IPS-15b (cell line): ENCODE measurements around the gene ATL1.

Experiments used
- H3K27me3 ChIP-seq: one replicate; pipeline ENCODE4 v1.6.1; 2013; ENCODE audit warnings: low read length; ENCODE audit not compliant: control insufficient read depth, insufficient read depth
- H3K36me3 ChIP-seq: one replicate; pipeline ENCODE4 v1.6.1; 2013; ENCODE audit warnings: low read length; ENCODE audit not compliant: control insufficient read depth, insufficient read depth
- H3K4me1 ChIP-seq: one replicate; pipeline ENCODE4 v1.6.1; 2013; ENCODE audit warnings: mild to moderate bottlenecking, low read length; ENCODE audit not compliant: control insufficient read depth, insufficient read depth
- H3K4me3 ChIP-seq: one replicate; pipeline ENCODE4 v1.5.1; 2013; ENCODE audit warnings: low read depth, low read length
- H3K9ac ChIP-seq: one replicate; pipeline ENCODE4 v1.6.1; 2013; ENCODE audit warnings: low read depth, mild to moderate bottlenecking, low read length
- H3K9me3 ChIP-seq: one replicate; pipeline ENCODE4 v1.6.1; 2013; ENCODE audit warnings: mild to moderate bottlenecking, low read length; ENCODE audit not compliant: control insufficient read depth, insufficient read depth

ATL1 gene

DNA sequence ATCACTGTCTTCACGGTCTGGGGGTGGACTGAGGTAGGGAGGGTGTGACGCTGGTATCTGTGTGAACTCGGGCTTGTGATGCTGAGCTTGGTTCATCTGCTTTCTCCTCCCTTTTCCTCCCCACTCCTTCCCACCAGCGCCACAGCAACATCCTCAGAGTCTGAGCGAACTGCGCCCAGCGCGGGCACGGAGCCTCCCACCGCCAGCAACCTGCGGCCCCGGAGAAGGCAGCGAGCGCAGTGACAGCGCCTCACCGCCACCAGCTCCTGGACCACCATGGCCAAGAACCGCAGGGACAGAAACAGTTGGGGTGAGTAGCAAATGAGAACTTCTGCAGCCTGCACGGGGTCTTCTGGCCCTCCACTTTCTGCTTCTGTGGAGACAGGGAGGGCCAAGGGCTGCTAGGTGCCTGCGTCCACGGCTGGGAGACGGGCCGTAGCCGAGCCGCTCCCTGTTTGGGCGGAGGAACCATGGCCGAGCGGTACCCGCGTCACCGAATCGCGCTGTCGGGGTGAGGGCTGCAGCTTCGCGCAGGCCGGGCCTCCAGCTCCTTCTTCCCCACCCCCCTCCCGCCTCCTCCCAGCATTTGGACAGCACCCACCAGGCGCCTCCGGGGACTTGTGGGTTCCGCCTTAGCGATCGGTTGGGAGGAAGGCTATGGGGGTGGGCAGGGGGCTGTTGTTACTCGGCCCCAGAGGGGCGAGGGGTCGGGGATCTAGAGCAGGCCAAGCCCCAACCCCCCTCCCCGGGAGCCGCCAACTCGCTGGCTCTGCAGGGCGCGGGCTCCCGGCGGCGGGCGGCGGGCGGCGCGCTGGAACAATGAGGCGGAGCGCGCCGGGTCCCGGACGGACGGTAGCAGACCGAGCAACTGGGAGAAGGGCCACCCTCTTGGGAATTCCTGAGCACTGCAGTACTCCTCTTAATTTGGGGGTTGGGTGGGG is at the start of gene ATL1:
Gene ATL1 (plus strand): TSS at position 156 of the 941 bp plus-strand sequence. CDS start 121 bp downstream, at position 277.
- peak within 1 kb of the TSS; percentile 96 for H3K4me3 ChIP-seq
- no peaks in the 10 kb centered on the region for H3K9me3 ChIP-seq
- peaks cover 21% of the 10 kb centered on the region for H3K27me3 ChIP-seq
- no peaks in the 10 kb centered on the region for H3K36me3 ChIP-seq
- H3K9ac ChIP-seq, result peak within 1 kb of the TSS; percentile 68
- H3K4me1 ChIP-seq, result no peaks in the 10 kb centered on the region

DNA sequence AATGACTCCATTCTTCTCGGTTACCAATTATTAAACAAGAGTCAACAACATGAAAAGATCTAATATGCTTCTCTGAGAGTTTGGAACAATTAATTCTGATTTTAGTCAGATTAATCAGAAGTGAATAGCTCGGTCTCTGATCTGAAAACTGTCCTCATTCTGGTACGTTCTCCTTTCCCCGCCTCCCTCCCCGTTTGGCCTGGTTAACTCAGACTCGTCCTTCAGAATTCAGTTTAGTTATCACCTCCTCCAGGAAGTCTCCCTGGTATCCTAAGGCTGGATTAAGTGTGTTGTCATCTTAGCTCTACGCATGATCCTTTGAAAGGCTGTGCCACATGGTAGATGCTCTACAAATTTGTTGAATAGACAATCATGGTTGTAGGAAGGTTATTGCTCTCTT is 49.8 kb upstream of the ATL1 start:
- Histone ChIP-seq H3K27me3 (no peaks in the 10 kb centered on the region), H3K4me1 (no peaks in the 10 kb centered on the region), H3K9ac (no peak overlapping the region), H3K4me3 (no peak overlapping the region), H3K36me3 (no peaks in the 10 kb centered on the region), H3K9me3 (no peaks in the 10 kb centered on the region)

DNA sequence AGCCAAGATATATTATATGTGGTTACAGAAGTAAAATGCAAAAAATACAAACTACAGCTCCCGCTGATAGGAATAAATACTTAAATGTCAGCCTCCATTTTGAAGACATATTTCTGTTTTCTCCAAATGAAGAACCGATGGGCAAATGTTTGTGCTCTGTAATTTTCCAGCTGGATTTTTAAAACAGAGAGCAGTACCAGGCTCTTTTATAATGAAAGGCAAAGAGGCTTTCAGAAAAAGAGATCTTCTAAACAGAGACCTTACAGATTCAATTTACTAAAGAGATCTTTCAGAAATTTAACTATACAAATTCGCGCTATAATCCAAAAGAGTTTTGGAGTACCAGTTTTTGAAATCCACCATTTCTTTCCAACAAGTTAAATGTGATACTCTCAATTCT is 47.5 kb upstream of the ATL1 start:
- H3K27me3 ChIP-seq, result no peaks in the 10 kb centered on the region
- no peaks in the 10 kb centered on the region for H3K4me1 ChIP-seq
- no peaks in the 10 kb centered on the region for H3K9me3 ChIP-seq
- H3K4me3 ChIP-seq, result no peak overlapping the region
- no peak overlapping the region for H3K9ac ChIP-seq
- no peaks in the 10 kb centered on the region for H3K36me3 ChIP-seq

DNA sequence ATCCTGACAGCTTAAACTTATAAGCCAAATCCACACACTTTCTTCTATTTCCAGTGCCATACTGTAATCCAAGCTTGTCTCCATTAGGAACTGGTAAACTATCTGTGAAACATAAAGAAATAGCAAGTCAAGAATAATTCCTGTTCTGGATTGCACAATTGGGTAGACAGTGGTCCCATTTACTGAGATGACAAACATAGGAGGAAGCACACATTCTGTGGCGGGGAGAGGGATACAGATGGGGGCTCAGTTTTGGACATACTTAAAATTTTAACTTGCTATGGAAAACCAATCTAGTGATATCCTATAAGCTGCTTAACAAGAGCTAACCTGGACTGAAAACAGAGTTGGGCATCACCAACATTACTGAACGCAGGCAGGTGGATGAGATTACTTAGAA is 43.9 kb upstream of the ATL1 start:
- no peaks in the 10 kb centered on the region for H3K9me3 ChIP-seq
- no peak overlapping the region for H3K4me3 ChIP-seq
- no peaks in the 10 kb centered on the region for H3K36me3 ChIP-seq
- H3K9ac ChIP-seq, result no peak overlapping the region
- no peaks in the 10 kb centered on the region for H3K27me3 ChIP-seq
- no peaks in the 10 kb centered on the region for H3K4me1 ChIP-seq

DNA sequence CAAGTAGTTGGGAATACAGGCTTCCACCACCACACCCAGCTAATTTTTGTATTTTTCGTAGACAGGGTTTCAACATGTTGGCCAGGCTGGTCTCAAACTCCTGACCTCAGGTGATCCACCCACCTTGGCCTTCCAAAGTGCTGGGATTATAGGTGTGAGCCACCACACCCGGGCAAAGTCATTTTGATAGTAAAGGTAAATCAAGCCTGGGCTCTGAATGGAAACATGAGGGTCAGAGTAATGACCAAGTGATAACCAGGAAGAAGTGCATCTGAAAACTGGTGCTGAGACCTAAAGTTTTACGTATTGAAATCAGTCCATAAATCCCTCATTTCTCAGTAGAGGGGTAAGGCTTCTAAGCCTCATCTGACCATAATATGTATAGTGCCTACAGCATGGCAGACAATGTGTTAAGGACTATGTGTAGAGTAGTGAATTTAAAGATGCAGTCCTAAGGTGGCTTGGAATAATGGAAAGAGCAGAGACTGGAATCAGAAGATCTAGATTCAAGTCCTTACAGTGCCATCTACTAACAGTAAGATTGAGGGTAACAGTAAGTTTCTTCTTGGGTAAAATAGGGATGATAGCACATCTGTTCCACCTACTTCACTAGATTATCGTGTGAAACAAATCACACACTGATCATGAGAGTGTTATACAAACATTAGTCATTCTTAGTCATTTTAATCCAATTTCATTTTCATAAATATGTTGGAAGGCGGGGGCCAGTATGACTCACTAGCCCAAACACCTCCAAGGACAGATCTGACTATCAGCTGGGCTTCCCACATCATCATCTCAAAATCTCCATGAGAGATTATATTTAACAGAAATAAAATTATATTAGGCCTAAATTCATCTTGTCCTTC is 38.8 kb upstream of the ATL1 start:
- no peaks in the 10 kb centered on the region for H3K27me3 ChIP-seq
- H3K4me3 ChIP-seq, result no peak overlapping the region
- H3K9me3 ChIP-seq, result no peaks in the 10 kb centered on the region
- H3K36me3 ChIP-seq, result no peaks in the 10 kb centered on the region
- H3K4me1 ChIP-seq, result peaks cover 3% of the 10 kb centered on the region
- H3K9ac ChIP-seq, result no peak overlapping the region

DNA sequence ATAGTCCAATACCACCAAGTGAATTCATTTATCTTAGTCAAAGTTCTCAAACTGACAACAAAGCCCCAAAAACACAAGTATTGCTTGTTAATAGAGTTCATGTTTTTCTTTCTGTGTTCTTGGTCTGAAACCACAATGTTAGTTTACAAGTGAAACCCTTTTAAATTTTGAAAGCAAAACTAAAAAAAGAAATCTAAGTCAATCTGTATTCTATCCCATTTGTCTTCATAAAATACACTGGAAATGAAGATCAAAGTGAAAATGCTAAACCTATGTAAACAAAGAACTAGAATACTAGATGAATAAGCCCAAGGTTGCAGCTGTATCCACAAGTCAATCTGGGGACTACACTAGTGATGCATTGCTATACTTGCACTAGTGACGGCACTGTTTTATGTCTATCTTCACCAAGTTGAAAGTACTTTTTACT is 38.0 kb upstream of the ATL1 start:
- no peak overlapping the region for H3K9ac ChIP-seq
- peaks cover 3% of the 10 kb centered on the region for H3K4me1 ChIP-seq
- no peaks in the 10 kb centered on the region for H3K9me3 ChIP-seq
- no peaks in the 10 kb centered on the region for H3K27me3 ChIP-seq
- no peak overlapping the region for H3K4me3 ChIP-seq
- H3K36me3 ChIP-seq, result no peaks in the 10 kb centered on the region

DNA sequence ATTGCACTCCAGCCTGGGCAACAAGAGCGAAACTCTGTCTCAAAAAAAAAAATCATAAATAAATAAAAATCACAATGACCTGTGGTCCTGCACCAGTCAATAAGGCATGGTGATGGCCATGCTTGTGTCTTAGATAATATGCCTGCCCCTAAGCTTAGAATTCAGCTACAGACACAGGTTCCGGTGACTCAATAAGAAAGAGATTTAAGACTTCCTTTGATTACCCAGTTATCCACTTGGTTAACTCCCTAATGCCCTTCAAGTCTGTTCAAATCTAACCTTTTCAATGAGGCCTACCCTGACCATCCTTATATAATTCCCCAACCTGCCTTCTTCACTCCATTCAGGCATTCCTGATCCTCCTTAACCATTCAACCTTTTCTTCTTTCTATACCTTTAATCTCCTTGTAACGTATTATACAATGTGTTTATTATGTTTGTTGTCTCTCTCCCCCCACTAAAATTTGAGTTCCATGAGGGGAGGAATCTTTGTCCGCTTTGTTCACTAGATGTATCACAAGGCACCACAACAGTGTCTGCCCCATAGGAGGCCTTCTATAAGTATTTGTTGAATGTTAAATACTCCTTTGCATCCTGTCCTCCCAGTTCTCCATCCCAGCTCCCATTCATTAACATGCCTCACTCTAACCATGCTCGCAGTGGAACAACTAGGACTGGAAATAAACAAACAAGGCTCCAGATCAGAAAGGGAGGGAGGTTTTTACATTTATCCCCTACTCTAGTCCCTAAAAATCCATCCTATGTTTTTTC is 36.5 kb upstream of the ATL1 start:
- no peaks in the 10 kb centered on the region for H3K27me3 ChIP-seq
- no peak overlapping the region for H3K9ac ChIP-seq
- no peaks in the 10 kb centered on the region for H3K36me3 ChIP-seq
- H3K4me1 ChIP-seq, result peaks cover 3% of the 10 kb centered on the region
- H3K9me3 ChIP-seq, result no peaks in the 10 kb centered on the region
- no peak overlapping the region for H3K4me3 ChIP-seq

DNA sequence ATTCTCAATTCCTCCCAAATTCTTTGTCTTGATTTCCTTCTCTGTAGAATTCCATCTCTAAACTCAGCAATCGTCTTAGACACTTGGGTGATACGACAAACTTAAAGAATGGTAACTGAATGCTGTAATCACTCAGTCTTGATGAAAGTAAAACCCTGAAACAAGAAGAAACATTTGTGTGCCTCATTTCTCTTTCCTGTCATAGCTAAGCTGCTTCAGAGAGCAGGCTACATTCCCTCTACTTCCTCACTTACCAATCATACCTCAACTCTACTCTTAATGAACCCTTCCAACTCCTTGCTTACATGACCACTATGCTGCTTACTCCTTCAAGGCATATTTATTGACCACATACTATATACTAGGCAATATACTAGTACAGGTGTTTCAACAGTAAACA is 35.9 kb upstream of the ATL1 start:
- Histone ChIP-seq H3K9me3 (no peaks in the 10 kb centered on the region), H3K4me1 (peaks cover 3% of the 10 kb centered on the region), H3K4me3 (no peak overlapping the region), H3K27me3 (no peaks in the 10 kb centered on the region), H3K9ac (no peak overlapping the region), H3K36me3 (no peaks in the 10 kb centered on the region)

DNA sequence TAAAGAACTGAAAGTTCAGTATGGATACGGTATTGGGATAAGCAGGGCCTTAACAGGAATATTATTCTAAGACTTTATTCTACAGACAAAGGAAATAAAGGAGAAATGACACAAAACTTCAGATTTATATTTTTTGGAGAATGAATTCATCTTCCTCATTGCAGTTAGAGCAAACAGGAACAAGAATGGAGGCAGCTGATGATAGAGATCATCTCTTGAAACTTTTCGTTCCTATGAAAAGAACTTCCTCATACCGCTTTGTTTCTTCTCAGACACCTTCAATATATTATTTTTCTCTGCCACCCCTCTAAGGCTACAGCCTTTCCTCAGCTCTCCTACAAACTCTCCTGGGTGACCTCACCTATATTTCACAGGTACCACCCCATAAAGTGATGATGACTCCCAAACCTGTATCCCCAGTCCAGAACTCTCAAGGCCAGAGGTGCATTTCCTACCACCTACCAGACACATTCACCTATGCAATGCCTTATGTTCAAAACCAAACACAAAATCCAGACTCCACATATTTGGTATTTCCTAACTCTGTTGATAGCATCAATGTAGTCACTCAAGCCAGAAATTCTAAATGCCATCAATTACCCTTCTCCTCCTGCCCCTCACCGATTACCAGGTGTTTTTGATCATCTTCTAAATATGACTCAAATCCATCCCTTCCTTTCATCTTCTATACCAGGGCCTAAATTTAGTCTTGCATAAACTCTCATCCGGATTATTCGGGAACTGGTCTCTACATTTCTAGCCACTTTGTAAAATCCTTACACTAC is 35.0 kb upstream of the ATL1 start:
- H3K9me3 ChIP-seq, result no peaks in the 10 kb centered on the region
- no peaks in the 10 kb centered on the region for H3K36me3 ChIP-seq
- no peak overlapping the region for H3K4me3 ChIP-seq
- H3K4me1 ChIP-seq, result peaks cover 5% of the 10 kb centered on the region
- no peaks in the 10 kb centered on the region for H3K27me3 ChIP-seq
- no peak overlapping the region for H3K9ac ChIP-seq

DNA sequence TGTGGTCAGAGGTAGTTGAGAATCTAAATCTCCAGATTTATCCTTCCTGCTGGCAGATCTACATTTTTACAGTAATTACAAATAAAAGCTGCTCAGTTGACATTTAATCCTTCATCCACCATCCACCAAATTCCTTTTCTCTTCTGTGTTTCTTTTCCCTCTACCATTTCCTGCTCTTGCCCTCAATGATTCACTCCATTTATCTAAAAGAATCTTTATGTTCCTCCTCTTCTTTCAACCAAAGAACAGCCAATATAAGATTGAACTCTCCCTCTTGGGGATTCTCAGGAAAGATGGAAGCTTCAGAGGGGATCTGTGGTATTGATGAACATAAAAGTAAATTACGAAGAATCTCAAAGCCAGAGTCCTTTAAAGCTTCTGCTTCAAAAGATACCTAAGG is 31.9 kb upstream of the ATL1 start:
- Histone ChIP-seq H3K4me3 (no peak overlapping the region), H3K36me3 (no peaks in the 10 kb centered on the region), H3K4me1 (peaks cover 12% of the 10 kb centered on the region), H3K9ac (no peak overlapping the region), H3K9me3 (no peaks in the 10 kb centered on the region), H3K27me3 (no peaks in the 10 kb centered on the region)
